Esophagus muscularis mucosa (tissue), 3 donors: ENCODE results near the gene ITPR1.

Experiments
- EP300 ChIP-seq: sonication (generic); formaldehyde crosslinking; IDR thresholded peaks from one replicate; pipeline ENCODE4 v1.6.1; 2017; ENCODE audit warnings: antibody characterized with exemption
- TF ChIP-seq, protein P1 (sequence below), 3 experiments: fragments of 200-600 bp in 2 of 3; fragments of 450-650 bp in 1 of 3; sonication (generic) in 2 of 3; IDR thresholded peaks; one replicate each; pipeline ENCODE4 v1.5.1; 2017 to 2019; ENCODE audit warnings: antibody characterized with exemption in 3 of 3, mild to moderate bottlenecking in 2 of 3, moderate library complexity in 1 of 3

DNA sequence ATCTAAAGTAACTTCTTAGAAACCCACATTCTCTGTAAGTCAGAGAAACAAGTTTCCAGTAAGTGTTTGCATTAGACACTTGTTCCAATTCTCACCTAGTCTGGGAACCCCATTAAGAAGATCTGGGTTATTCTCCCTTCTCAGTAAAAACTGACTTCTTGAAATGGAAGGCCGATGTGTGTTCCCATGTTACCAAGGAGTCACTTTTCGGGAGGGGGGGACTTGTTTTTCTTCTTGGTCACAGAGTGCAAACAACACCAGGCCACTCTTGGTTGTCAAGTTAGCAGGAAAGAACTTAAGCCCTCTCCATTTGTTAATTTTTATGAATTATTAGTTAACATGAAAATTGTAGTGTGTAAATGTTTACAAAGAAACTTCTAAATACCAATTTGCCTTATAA lies 55.6 kb downstream of the ITPR1 start:
- TF ChIP-seq, protein P1, sequence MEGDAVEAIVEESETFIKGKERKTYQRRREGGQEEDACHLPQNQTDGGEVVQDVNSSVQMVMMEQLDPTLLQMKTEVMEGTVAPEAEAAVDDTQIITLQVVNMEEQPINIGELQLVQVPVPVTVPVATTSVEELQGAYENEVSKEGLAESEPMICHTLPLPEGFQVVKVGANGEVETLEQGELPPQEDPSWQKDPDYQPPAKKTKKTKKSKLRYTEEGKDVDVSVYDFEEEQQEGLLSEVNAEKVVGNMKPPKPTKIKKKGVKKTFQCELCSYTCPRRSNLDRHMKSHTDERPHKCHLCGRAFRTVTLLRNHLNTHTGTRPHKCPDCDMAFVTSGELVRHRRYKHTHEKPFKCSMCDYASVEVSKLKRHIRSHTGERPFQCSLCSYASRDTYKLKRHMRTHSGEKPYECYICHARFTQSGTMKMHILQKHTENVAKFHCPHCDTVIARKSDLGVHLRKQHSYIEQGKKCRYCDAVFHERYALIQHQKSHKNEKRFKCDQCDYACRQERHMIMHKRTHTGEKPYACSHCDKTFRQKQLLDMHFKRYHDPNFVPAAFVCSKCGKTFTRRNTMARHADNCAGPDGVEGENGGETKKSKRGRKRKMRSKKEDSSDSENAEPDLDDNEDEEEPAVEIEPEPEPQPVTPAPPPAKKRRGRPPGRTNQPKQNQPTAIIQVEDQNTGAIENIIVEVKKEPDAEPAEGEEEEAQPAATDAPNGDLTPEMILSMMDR (IDR thresholded peaks at IDR 0.05), result no peak
- no peak for TF ChIP-seq EP300
